ENCODE measurements around the gene CLCN4.

DNA sequence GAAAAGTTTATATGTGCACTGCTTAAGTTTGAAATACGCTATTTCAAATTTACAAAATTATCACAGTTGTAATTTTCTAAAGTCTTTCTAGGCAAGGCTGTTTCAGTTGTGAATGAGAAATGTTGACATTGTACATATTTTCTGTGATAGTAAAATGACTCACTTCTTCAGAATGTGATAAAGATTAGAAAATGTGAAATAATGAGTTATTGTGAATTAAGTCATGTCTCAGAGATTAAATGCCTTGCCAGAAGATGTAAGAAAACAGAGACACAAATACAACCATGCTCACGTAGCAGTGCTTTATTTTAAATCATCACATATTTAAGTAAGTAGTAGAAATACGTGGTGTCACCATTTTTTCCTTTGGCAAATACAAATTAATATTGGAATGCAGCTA lies 768 bp downstream of the CLCN4 start:
- TF ChIP-seq, protein P1, sequence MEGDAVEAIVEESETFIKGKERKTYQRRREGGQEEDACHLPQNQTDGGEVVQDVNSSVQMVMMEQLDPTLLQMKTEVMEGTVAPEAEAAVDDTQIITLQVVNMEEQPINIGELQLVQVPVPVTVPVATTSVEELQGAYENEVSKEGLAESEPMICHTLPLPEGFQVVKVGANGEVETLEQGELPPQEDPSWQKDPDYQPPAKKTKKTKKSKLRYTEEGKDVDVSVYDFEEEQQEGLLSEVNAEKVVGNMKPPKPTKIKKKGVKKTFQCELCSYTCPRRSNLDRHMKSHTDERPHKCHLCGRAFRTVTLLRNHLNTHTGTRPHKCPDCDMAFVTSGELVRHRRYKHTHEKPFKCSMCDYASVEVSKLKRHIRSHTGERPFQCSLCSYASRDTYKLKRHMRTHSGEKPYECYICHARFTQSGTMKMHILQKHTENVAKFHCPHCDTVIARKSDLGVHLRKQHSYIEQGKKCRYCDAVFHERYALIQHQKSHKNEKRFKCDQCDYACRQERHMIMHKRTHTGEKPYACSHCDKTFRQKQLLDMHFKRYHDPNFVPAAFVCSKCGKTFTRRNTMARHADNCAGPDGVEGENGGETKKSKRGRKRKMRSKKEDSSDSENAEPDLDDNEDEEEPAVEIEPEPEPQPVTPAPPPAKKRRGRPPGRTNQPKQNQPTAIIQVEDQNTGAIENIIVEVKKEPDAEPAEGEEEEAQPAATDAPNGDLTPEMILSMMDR (IDR thresholded peaks at IDR 0.05) = no peak
- no peak for TF ChIP-seq POLR2A (IDR thresholded peaks at IDR 0.05)
